GM12878 (cell line): Measurements from ENCODE around the gene MRTFB. TPM values are rescaled to one million over a fixed set of nuclear protein-coding genes. Genes with fewer than 3 reads are reported as not detected.

ENCODE experiments used
- ATAC-seq: fragments of 200-7000 bp; cut with Tn5 transposase; 3 replicates; pipeline ENCODE4 v1.9.1; 2020; ENCODE audit warnings: mild to moderate bottlenecking, moderate library complexity
- BruUV-seq: library from RNA; stranded (reverse); fragments of 400-500 nt; replicated peaks from 2 replicates; lab custom pipeline; 2021; lab: Mats Ljungman, UMichigan
- CTCF ChIA-PET: fragments of 300-600 bp; sonication (Branson Sonifier 250); formaldehyde crosslinking; extraction: SDS; loops from one replicate; lab custom pipeline; 2021; ENCODE audit warnings: inconsistent platforms; lab: Yijun Ruan, JAX
- POLR2A ChIA-PET: fragments of 350-600 bp; formaldehyde crosslinking; extraction: SDS; loops from one replicate; lab custom pipeline; 2021; ENCODE audit warnings: inconsistent platforms; lab: Charles Lee
- RAD21 ChIA-PET: fragments of 300-600 bp; sonication (Branson Sonifier 250); formaldehyde crosslinking; loops from one replicate; lab custom pipeline; 2023; ENCODE audit warnings: antibody characterized with exemption; ENCODE audit not compliant: unreplicated experiment; lab: Charles Lee
- SMC1A ChIA-PET: fragments of 300-600 bp; sonication (Branson Sonifier 250); formaldehyde crosslinking; loops from one replicate; lab custom pipeline; 2023; ENCODE audit not compliant: unreplicated experiment, uncharacterized antibody; lab: Charles Lee
- DNase-seq: peaks from one replicate; pipeline ENCODE4 v3.0.0-alpha.2; 2011; ENCODE audit warnings: low read depth, low spot score
- FAIRE-seq: peaks from 3 replicates; lab custom pipeline; 2011; peaks lifted over from hg19 to GRCh38; lab: Jason Lieb, UNC
- H2AFZ ChIP-seq: 2 replicates; pipeline ENCODE4 v1.6.0; 2011; ENCODE audit warnings: low read depth, low read length, control low read depth; ENCODE audit not compliant: control insufficient read depth
- H3K27ac ChIP-seq: 2 replicates; pipeline ENCODE4 v1.5.1; 2011; ENCODE audit warnings: control low read depth; ENCODE audit not compliant: control insufficient read depth, insufficient read depth
- H3K27me3 ChIP-seq, 2 experiments: replicated peaks in 1 of 2; 2 replicates each; pipeline versions ENCODE4 v1.6.0 to v1.6.1; 2011; ENCODE audit warnings: low read length in 1 of 2; ENCODE audit not compliant: control insufficient read depth in 2 of 2, insufficient read depth in 2 of 2
- H3K36me3 ChIP-seq, 2 experiments: 2 replicates each; pipeline ENCODE4 v1.5.1; 2011; ENCODE audit warnings: low read length in 1 of 2; ENCODE audit not compliant: control insufficient read depth in 2 of 2, insufficient read depth in 2 of 2
- H3K4me1 ChIP-seq: 2 replicates; pipeline ENCODE4 v1.6.1; 2011; ENCODE audit warnings: mild to moderate bottlenecking, low read length, moderate library complexity, mixed read lengths; ENCODE audit not compliant: control insufficient read depth, insufficient read depth
- H3K4me2 ChIP-seq: 2 replicates; pipeline ENCODE4 v1.6.0; 2011; ENCODE audit warnings: control low read depth; ENCODE audit not compliant: control insufficient read depth, insufficient read depth
- H3K4me3 ChIP-seq: fragments of 200-600 bp; sonication (generic); 2 replicates; pipeline ENCODE4 v1.5.1; 2016
- H3K79me2 ChIP-seq: 2 replicates; pipeline ENCODE4 v1.6.0; 2011; ENCODE audit warnings: low read length; ENCODE audit not compliant: control insufficient read depth, insufficient read depth
- H3K9ac ChIP-seq: 2 replicates; pipeline ENCODE4 v1.8.0; 2011; ENCODE audit warnings: low read length, control low read depth, mixed read lengths; ENCODE audit not compliant: control insufficient read depth, insufficient read depth
- H3K9me3 ChIP-seq: replicated peaks from 3 replicates; pipeline ENCODE4 v1.5.1; 2011; ENCODE audit warnings: mild to moderate bottlenecking, low read length; ENCODE audit not compliant: control insufficient read depth, insufficient read depth
- H4K20me1 ChIP-seq: 2 replicates; pipeline ENCODE4 v1.6.0; 2011; ENCODE audit not compliant: control insufficient read depth, insufficient read depth
- EGR1 ChIP-seq, 2 experiments: IDR thresholded peaks; 1 replicate in 1 of 2; 2 replicates in 1 of 2; pipeline ENCODE4 v1.6.1; 2011 to 2012; ENCODE audit warnings: low read depth in 2 of 2, low read length in 2 of 2, borderline replicate concordance in 1 of 2, mild to moderate bottlenecking in 1 of 2, moderate library complexity in 1 of 2
- MYB ChIP-seq: fragments of 150-350 bp; IDR thresholded peaks from 2 replicates; pipeline ENCODE4 v1.6.1; 2014; ENCODE audit warnings: mild to moderate bottlenecking, low read depth, low read length, borderline replicate concordance
- PAX8 ChIP-seq: fragments of 450-650 bp; IDR thresholded peaks from 2 replicates; pipeline ENCODE4 v1.6.1; 2017; ENCODE audit warnings: mild to moderate bottlenecking, moderate library complexity
- RB1 ChIP-seq: fragments of 450-650 bp; formaldehyde crosslinking; IDR thresholded peaks from 2 replicates; pipeline ENCODE4 v1.6.1; 2017; ENCODE audit warnings: mild to moderate bottlenecking, borderline replicate concordance
- WGBS: methylation state at CpG from one replicate; pipeline ENCODE4 v1.1.6; 2016; ENCODE audit warnings: low lambda C conversion rate; ENCODE audit not compliant: insufficient replicate concordance, insufficient coverage; ENCODE audit errors: missing lambda C conversion rate; 5-methylcytosine and 5-hydroxymethylcytosine counted together
- in situ Hi-C: fragments of 300-500 bp; cut with MboI; formaldehyde crosslinking; loops from 9 replicates; pipeline ENCODE4 v1.14.3; 2018; ENCODE audit warnings: mixed read lengths
- intact Hi-C: fragments of 100-400 bp; cut with micrococcal nuclease; formaldehyde crosslinking; loops from one replicate; pipeline ENCODE4 v1.14.2; 2022; ENCODE audit not compliant: unreplicated experiment
- polyA plus RNA-seq, 11 experiments: library from polyadenylated mRNA; depleted of rRNA in 4 of 11; unstranded in 6 of 11; stranded (reverse) in 5 of 11; fragments of >200 nt; fragmentation: Nextera tagmentation in 4 of 11; fragmentation: Illumina TruSeq in 1 of 11; extraction: Ambion mirVana in 4 of 11; extraction: Trizol in 1 of 11; gene quantifications; 1 replicate in 1 of 11; 2 replicates in 10 of 11; pipeline versions ENCODE4 v1.2.1 to v1.2.3, GENCODE V29; 2011 to 2016; ENCODE audit warnings: inconsistent platforms in 2 of 11, missing spikeins in 2 of 11, low read depth in 1 of 11
- total RNA-seq, 4 experiments: library from RNA; depleted of rRNA in 3 of 4; stranded (reverse); fragments of >200 nt in 3 of 4; fragmentation: Illumina TruSeq in 1 of 4; extraction: Trizol in 1 of 4; gene quantifications; 2 replicates each; pipeline versions ENCODE4 v1.2.1 to v1.2.3, GENCODE V29; 2013 to 2021

MRTFB gene
- total and polyA plus RNA-seq, 10 of the 15 experiments (the other 5 are each of a cell fraction or from before 2014, with no cell fraction given): 2.1 to 14.3 (median 8.0) TPM

DNA sequence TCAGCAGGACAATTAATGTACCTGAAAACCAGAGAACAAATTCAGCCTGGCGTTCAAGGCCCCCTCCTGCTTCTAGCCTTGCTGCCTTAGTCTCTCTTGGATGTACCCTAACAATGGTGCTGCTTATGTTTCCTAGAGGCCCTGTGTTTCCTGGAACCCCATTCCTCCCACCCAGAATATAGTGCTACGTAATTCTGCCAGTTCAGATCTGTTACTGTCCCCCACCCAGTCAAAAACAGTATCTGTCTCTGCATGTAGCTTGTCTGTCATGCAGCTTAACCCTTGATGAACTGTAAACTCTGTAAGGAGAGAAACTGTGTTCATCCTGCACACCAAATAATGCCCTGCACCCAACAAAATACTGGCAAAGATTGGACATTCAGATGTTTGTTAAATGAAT lies 6.8 kb downstream of the MRTFB start:
- H3K79me2 ChIP-seq: no peaks in the 10 kb centered on the region
- no peak overlapping the region for H3K27ac ChIP-seq
- no peaks in the 10 kb centered on the region for H3K9me3 ChIP-seq
- TF ChIP-seq RB1 (no peak), PAX8 (no peak)
- no peak overlapping the region for H3K4me3 ChIP-seq
- no peaks in the 10 kb centered on the region for H3K27me3 ChIP-seq
- whole genome bisulfite sequencing: 98% methylated on average over 2 of the region's 2 CpGs
- ChIA-PET CTCF (no interaction called here), SMC1A (interaction anchor here (0.6 to 1.5 kb wide), 3 partner anchors 19 to 449 kb away, joined by 3 read pairs; no protein-coding TSS in a partner anchor), RAD21 (no interaction called here), POLR2A (no interaction called here)
- no peak overlapping the region for H2AFZ ChIP-seq
- no peaks in the 10 kb centered on the region for H3K4me1 ChIP-seq
- no peak overlapping the region for H3K9ac ChIP-seq
- no peaks in the 10 kb centered on the region for H4K20me1 ChIP-seq
- intact Hi-C loops: no loop called here
- in situ Hi-C loops: no loop called here
- FAIRE-seq (no peak), ATAC-seq (no peak), DNase-seq (no peak)
- BruUV-seq: no TSS peak
- H3K36me3 ChIP-seq: peaks cover 0 to 2% of the 10 kb centered on the region in 2 experiments; a peak in 2 of 4 replicates
- no peak overlapping the region for H3K4me2 ChIP-seq

DNA sequence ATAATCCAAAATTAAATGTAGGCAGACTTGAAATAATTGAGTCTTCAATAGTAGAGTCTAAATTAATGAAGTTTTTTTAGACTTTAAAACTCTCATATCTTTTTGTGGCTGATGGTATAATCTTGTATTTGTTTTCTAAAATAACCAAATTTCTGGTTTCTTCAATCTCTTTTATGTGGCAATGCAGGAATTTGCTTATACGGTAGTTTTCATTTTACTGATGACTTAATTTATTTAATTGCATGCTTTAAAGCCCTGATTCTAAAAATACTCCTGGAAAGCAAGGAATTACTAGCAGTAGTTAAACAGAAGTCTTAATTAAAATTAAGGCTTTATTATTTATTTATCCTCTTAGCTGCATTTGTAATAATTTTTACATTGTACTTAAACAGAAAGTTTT lies 15.4 kb downstream of the MRTFB start:
- in situ Hi-C loops (no loop called here), intact Hi-C loops (no loop called here)
- TF ChIP-seq MYB: no peak
- TF ChIP-seq EGR1 (IDR thresholded peaks at IDR 0.05; ENCODE audit: borderline replicate concordance in 1 of 2, low read depth in 2 of 2, low read length in 2 of 2): no peak
- no peak overlapping the region for H2AFZ ChIP-seq
- BruUV-seq: no TSS peak
- ATAC-seq (no peak), FAIRE-seq (no peak), DNase-seq (no peak)
- H4K20me1 ChIP-seq: no peaks in the 10 kb centered on the region
- 95% methylated on average over 1 of the region's 1 CpG for WGBS
- ChIA-PET CTCF (interaction anchor here (0.6 to 2.1 kb wide), 4 partner anchors 10 to 1739 kb away, joined by 3 to 7 read pairs (median 4); no protein-coding TSS in a partner anchor), POLR2A (no interaction called here), SMC1A (interaction anchor here (0.8 to 3.2 kb wide), 3 partner anchors 10 to 142 kb away, joined by 3 to 10 read pairs (median 6); no protein-coding TSS in a partner anchor), RAD21 (no interaction called here)
- H3K4me3 ChIP-seq: no peak overlapping the region
- H3K4me2 ChIP-seq: no peak overlapping the region
- H3K9me3 ChIP-seq: no peaks in the 10 kb centered on the region
- no peak overlapping the region for H3K27ac ChIP-seq
- no peaks in the 10 kb centered on the region for H3K27me3 ChIP-seq
- no peak overlapping the region for H3K9ac ChIP-seq
- peaks cover 0 to 3% of the 10 kb centered on the region in 2 experiments; a peak in 3 of 4 replicates for H3K36me3 ChIP-seq
- no peaks in the 10 kb centered on the region for H3K79me2 ChIP-seq
- no peaks in the 10 kb centered on the region for H3K4me1 ChIP-seq
